GM18511 (cell line): Measurements from ENCODE around the gene IGSF1.
"Not testable (repeated sequence)": the region's sequence is repeated elsewhere in the genome, so short reads cannot be mapped to it uniquely, and the experiment has no call there.

Experiments
- ATAC-seq: cut with Tn5 transposase; IDR thresholded peaks from one replicate; pipeline ENCODE4 v1.9.1; 2021; ENCODE audit warnings: mild to moderate bottlenecking, moderate library complexity; ENCODE audit not compliant: unreplicated experiment

The IGSF1 gene

GRCh38 chrX:131271274-131271673, 17.8 kb downstream of the IGSF1 start:
- ATAC-seq: no peak

- no peak for ATAC-seq
These were observed 19.0 kb downstream of the IGSF1 start for GRCh38 chrX:131270080-131270479.

GRCh38 chrX:131264665-131265064, 24.4 kb downstream of the IGSF1 start:
- no peak for ATAC-seq

GRCh38 chrX:131264053-131264452, 25.1 kb downstream of the IGSF1 start:
- ATAC-seq: no peak

- ATAC-seq: no peak
These were observed 26.1 kb downstream of the IGSF1 start for GRCh38 chrX:131262738-131263679.

- no peak for ATAC-seq
These were observed 26.9 kb downstream of the IGSF1 start for GRCh38 chrX:131262200-131262599.

GRCh38 chrX:131257367-131257766, 31.7 kb downstream of the IGSF1 start:
- no peak for ATAC-seq

- not testable (repeated sequence) for ATAC-seq
These were observed 37.9 kb downstream of the IGSF1 start for GRCh38 chrX:131250984-131251738.

GRCh38 chrX:131239057-131239456, 50.0 kb downstream of the IGSF1 start:
- no peak for ATAC-seq

- no peak for ATAC-seq
These were observed 51.7 kb downstream of the IGSF1 start for GRCh38 chrX:131237363-131237762.

- ATAC-seq: no peak
These were observed 53.1 kb downstream of the IGSF1 start for GRCh38 chrX:131235768-131236545.

GRCh38 chrX:131227608-131228007, 61.5 kb downstream of the IGSF1 start:
- no peak for ATAC-seq

- ATAC-seq: no peak
These were observed 62.5 kb downstream of the IGSF1 start for GRCh38 chrX:131226591-131226990.

GRCh38 chrX:131225078-131225477, 64.0 kb downstream of the IGSF1 start:
- no peak for ATAC-seq
